GM21360 (cell line): Measurements from ENCODE around the gene MMP13.
"Not testable (repeated sequence)": the region's sequence is repeated elsewhere in the genome, so short reads cannot be mapped to it uniquely, and the experiment has no call there.

ENCODE experiments used
- ATAC-seq: cut with Tn5 transposase; IDR thresholded peaks from one replicate; pipeline ENCODE4 v1.9.1; 2021; ENCODE audit warnings: mild to moderate bottlenecking, moderate library complexity; ENCODE audit not compliant: unreplicated experiment

The MMP13 gene

DNA sequence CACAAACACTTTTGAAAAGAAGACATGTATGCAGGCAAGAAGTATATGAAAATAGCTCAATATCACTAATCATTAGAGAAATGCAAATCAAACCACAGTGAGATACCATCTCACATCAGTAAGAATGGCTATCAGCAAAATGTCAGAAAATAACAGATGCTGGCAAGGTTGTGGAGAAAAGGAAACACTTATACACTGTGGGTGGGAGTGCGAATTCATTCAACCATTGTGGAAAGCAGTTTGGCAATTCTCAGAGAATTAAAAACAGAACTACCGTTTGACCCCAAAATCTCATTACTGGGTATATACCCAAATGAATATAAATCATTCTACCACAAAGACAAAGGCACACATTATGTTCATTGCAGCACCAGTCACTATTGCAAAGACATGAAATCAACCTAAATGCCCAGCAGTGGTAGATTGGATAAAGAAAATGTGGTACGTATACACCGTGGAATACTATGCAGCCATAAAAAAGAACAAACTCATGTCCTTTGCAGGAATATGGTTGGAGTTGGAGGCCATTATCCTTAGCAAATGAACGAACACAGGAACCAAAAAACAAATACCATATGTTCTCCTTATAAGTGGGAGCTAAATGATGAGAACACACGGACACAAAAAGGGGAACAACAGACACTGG lies 18.5 kb downstream of the MMP13 start:
- ATAC-seq = no peak

DNA sequence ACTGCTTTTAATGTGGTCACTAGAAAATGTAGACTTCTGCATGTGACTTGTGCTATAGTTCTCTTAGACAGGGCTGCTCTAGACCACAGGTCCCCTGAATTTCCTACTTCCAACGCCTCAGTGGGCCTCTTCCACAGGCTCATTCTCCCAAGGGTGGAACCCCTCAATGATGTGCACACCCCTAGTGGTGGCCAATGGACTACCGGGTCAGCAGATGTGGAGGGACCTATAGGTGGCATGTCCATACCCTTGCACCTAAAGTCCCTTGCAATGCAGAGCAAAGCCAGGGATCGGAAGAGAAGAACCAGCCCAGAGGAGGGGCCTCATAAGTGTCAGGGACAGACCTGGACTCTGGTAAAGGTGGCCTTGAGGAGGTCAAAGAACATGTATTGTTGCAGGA lies 20.0 kb downstream of the MMP13 start:
- ATAC-seq = no peak

DNA sequence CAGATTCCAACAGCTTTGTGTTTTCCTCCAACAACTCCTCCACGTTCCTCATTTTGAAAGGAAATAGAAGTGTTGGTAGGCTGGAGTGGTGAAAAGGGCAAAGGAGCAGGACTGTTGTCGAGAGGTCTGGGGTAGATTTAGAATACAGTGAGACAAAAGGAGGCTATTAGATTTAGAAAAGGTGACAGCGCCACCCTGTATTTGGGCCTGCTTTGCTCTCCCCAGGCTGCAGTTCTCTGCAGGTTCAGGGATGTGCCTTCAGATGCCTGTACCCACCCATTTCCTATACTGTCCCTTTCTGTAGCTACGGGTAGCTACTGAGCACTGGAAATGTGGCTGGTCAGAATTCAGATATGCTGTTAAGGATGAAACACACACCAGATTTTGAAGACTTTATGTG lies 20.8 kb downstream of the MMP13 start:
- no peak for ATAC-seq

DNA sequence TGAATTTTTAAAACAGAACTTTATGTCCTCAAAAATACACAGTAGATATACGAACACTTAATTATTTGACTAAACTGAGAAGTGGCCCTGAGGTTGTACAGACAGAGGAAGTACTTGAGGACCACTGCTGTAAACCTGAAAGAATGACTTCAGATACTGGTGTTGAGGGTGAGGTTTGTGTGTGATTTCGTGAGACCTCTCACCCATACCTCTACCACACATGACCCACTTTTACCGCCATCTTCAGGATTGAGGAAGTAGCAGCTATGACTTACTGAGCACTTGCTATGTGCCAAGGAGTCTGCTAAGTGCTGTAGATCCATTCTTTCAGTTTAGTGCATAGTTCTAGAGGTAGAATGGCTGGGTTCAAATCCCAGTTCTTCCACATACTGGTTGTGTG lies 21.9 kb downstream of the MMP13 start:
- ATAC-seq = peak; percentile 56

DNA sequence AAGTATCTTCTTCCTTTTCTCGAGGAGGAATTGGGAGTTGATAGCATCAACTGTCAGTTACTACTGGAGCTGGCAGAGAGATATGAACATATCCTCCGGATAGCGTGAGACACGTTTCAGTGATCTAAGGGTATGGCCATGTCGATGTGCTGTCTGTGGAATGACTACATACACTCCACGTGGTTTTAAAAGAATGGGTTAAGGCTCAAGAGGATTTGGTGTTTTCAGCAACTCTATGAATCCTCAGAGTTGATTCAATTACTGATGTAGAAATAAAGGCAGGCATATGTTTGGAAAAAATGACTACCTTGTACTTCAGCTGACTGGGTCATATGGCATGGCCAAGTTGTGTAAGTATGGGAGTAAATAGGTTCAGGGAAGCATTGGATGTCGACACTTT lies 22.9 kb downstream of the MMP13 start:
- no peak for ATAC-seq

DNA sequence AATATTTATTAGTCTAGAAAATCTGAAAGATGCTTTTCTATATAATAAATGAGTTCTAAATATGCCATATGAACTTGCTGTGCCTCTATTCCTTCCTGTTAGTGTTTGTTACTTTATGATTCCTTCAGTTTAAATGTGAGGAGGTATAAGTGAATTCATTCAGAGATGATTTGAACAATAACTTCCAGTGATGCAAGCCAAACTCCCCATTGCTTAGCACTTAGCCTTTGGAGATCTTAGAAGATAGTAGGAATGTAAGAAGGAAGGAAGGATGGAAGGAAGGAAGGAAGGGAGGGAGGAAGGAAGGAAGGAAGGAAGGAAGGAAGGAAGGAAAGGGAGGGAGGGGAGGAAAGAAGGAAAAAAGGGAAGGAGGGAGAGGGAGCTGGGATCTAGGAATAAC lies 25.1 kb downstream of the MMP13 start:
- ATAC-seq = no peak

DNA sequence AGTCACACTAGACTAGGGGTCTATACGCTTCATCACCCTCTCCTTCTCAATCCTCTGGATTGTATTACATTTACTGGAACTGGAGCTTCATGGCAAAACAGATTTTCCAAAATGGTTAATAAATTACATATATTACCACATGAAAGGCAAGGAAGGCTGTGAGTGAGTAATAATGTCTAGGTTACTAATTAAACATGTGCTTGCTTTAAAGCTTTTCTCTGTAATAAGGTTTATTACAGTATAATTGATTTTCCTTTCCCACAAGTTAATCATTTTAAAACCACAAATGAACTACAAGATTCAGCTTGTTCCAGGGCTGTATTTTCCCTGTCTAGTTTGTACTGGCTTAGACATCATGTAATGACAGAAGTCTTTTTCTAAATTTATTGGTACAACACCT lies 25.6 kb downstream of the MMP13 start:
- no peak for ATAC-seq

DNA sequence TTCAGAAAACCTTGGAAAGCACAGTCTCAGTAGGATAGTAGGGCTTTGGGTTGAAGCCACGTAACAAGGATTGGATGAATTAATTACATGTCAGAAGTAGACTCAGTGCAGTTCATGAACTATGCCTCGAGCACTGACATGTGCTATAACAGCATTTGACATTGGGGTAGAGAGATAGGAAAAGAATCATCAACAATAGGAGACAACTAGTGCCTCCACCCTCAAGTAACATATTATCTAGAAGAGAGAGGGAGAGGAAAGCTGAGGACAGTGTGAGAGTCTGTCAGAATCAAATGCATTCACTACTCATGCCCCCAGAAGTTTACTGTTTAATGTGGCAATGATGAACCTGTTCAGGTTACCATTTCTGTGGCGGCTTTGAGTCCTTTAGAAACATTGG lies 26.4 kb downstream of the MMP13 start:
- ATAC-seq = no peak

DNA sequence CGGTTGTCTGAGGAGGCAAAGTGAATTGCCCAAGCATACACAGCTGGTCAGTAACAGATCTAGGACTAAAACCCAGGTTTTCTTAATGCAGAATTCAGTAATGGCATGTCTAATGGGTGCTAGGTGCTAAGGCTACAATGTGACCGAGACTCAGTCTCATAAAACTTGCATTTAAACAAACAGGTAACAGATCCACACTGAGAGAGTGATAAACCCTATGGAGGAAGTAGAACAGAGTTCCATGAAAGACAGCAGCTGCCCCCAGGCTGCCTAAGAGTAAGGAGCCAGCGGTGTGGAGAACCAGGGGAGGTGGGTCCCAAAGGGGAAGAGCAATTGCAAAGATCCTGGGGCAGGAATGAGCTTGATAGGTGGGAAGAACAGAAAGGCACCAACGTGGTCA lies 27.3 kb downstream of the MMP13 start:
- ATAC-seq = no peak

DNA sequence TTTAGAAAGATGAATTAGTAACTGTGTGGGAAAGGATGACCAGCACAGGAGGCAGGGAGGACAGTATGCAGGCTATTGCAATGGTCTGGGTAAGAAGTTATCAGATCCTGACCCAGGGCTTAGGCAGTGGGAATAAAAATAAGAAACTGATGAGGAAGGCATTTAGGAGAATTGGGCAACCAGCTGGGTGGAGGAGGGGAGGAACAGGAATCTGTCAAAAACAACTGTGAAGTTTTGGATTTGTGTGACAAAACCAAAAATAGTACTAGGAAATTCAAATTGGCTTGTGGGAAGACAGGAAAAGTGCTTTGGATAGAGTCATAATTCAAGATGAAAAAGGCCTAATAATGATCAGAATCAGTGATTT lies 27.9 kb downstream of the MMP13 start:
- no peak for ATAC-seq

DNA sequence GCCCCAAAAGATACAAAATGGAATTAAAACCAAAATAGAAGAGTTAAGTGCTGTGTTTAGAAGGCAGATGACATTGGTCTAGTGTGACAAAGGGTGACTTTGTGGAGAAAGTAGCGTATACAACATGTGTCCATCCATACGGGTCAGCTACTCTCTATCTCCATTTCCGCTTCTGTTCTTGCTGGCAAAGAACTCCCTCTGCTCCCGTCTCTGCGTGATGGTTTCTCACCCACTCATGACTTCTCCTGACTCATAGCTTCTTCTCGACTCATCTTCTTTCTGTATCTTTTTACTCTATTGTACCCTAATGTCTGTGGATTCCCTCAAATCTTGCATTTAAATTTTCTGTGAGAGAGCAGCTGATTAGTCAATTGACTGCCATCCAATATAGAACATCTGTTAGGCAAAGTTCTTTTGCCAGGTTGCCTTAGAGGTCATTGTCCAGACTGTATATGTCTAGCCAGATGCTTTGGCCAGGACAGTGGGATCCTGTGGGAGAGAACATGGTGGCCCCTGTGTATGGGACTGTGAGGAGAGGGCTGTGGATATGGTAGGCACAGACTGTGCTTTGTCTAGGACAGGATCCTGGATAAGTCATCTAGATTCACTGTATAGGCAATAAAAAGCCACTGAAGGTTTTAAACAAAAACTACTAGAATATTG lies 28.4 kb downstream of the MMP13 start:
- no peak for ATAC-seq

DNA sequence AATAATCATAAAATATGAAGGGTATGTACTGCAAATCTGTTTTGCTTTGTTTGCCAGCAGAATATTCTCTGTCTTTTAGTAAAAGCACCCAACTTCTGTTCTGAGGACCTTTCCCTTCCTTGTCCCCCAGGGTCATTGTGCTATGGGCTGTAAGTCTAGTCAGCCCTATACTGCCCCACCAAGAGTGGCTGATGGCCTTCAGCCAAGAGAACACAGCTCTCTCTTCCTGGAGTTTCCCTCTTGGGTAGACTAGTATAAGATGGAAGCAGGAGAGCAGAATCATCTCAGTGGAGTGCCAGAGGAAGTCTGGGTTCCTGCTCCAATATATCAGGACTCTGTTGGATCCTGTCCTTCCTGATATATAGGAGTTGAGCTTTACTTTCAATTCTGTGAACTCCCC lies 29.0 kb downstream of the MMP13 start:
- no peak for ATAC-seq

DNA sequence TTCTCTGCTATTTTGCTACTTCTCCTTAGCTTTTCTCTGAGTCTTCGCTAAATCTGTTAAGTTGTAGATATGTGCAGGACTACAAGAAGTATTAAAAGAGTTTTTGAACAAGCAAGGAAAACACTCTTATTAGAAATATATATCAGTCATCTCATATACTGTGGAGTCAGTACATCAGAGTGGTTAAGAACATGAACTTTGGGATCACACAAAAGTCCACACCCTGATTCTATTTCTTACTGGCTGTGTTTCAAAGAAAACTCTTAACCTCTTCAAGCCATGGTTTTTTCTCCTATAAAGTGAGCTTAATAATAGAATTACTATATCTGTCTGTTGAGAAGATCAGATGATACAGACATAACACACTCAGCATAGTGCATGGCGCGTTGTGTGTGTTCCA lies 29.5 kb downstream of the MMP13 start:
- no peak for ATAC-seq

DNA sequence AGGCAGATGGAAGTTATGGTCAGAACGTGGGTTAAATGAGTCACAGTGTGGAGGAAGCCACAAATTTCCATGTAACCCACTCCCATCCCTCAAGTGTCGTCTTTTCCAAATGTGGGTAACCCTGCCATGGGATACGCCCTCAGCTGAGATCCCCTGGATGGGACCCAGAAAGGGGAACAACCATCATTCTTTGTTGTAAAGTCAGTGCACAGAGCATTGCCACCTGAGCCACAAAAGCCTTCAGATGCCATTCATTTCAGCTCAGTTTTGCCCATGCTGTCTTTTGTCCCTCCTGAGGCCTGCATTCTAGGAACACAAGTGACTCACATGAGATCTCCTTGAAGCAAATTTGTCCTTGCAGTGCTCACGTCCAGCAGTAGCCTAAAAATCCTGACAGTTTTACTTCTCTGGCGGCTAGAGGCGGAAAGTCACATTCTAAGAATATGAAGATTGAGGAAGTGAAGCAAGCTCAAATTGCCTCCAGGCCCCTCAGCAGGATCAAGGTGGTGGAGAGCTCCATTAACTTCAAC lies 30.6 kb downstream of the MMP13 start:
- no peak for ATAC-seq

DNA sequence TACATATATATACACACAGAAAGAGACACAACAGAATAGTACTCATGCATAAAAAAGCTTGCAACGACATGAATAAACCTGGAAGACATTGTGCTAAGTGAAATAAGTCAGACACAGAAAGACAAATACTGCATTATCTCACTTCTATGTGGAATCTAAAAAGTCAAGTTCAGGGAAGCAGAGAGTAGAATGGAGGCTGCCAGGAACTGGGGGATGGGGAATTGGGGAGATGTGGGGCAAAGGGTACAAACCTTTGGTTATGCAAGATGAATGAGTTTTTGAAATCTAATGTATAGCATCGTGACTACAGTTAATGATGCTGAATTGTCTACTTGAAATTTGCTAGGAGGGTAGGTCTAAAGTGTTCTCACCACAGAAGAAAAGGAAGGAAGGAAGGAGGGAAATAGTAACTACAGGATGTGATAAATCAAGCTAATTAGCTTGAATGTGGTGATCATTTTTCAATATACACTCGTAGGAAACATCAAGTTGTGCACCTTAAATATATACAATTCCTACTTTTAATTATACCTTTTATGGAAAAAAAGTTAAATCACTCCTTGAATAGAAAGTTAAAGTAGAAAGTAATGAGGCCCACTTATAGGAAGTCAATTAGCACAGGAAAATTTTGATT lies 33.8 kb downstream of the MMP13 start:
- no peak for ATAC-seq

DNA sequence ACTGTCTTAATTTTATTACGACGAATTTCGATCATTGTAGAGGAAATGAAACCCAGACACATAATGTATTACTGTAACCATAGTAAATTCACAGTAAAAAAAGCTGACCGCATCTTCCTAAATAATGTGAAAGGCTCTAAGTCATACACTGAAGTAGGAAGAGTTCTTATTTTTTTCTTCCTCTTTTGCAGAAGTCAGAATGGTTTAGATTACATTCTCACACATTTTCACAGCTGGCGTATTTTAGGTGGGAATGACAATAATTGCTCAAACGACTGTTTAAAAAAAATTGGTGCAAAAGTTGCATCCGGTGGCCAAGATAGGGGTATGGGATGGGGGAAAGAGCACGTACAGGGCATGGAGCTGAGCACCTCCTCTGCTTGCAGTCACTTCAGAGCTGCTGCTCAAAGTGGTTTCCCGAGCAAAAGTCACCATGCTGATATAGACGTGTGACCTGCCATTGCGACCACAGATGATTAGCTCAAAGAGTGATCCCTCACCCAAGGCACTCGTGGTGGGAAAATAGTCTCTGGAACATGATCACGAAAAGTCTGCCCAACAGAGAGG lies 35.3 kb downstream of the MMP13 start:
- peak; percentile 87 for ATAC-seq

DNA sequence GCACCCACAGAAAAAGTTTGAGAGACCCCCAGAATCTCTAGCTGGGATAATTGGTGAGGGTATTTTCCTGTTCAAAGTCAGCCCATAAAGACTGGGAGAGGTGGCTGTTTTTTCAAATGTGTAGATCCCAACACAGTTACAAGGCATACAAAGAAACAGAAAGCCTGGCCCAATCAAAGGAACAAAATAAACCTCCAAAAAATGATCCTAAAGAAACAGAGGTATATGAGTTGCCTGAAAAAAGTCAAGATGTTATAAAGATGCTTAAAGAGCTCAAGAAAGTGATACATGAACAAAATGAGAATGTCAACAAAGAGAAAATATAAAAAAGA lies 40.5 kb downstream of the MMP13 start:
- no peak for ATAC-seq

DNA sequence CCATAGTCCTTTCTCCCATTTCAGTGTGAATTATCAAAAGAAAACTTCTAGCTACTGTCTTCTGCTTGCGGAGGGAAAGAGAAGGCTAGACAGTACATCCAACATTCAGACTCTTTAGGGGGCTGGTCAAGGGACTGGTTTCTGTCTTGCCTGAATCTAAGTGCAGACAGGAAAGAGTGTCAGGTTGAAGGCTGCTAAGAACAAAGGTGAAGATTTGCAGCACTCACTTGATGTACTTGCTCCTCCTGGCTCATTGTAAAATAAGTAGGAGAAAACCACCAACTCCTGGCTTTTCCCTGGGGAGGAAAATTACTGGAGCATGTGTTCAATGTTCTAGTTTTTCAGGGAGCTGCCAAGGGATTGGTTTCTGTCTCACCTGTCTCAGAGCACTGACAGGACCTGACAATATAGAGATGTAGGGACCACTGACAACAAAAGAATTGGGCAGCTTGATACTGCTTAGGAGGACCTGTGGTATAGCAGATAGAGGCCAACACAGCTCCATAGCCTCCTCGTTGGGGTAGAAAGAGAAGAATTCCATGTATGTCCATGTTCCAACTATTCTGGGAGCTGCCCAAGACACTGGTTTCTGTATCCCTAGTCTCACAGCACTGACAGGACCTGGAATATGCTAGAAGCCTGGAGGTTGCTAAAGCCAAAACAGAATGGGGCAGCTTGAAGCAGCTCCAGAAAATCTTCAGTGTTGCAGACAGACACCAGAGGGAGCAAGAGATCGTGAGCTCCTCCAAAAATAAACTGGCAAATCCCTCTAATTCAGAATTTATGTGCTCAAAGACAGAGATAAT lies 41.1 kb downstream of the MMP13 start:
- ATAC-seq = no peak

DNA sequence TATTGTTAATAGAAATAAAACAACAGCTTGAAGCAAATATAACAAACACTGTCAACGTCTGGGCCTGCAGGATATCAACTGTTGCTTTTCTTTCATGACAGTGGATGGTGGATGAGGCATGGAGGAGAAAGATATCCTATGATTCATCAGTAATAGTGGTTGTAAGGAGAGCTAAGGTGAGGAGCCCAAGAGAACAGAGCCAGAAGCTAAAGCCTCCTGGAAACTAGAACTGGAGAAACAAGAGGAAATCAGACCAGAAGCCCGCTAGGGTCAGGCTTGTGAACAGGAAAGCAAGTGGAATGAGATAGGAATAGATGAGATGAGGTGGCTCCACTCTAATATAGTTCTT lies 43.1 kb downstream of the MMP13 start:
- no peak for ATAC-seq

DNA sequence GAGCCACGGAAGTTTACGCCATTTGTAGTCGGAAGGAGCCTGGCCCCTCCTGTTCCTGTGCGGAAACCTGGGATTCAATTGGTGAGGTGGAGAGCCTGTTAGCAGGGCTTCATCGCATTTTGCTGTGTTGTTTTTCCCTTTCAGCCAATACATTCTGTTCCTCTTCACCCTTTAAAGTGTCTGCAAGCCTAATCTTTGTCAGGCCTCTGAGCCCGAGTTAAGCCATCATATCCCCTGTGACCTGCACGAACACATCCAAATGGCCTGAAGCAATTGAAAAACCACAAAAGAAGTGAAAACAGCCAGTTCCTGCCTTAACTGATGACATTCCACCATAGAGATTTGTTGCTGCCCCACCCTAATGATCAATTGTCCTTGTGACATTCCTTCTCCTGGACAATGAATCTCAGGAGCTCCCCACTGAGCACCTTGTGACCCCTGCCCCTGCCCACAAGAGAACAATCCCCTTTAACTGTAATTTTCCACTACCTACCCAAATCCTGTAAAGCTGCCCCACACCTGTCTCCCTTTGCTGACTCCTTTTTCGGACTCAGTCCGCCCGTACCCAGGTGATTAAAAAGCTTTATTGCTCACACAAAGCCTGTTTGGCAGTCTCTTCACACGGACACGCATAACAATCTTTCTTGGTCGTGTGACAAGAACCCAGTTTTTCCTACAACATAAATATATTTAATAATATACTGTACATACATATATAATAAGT lies 43.6 kb downstream of the MMP13 start:
- no peak for ATAC-seq

DNA sequence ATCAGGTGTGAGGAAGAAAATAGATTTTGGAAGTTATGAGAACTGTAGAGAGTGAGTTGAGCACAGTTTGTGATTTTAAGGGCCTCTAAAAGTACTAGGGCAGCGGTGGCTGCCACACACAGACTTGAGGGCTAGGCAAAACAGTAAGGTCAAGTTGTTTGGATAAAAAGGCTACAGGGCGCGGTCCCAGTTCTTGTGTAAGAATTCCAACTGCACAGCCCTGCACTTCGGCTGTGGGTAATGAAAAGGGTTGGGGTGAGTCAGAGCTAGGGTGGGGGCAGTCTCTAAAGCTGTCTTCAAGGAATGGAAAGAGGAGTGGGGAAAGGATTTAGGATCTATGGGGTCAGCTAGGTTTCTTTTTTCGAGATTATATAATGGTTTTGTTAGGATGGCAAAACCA lies 49.7 kb downstream of the MMP13 start:
- ATAC-seq = not testable (repeated sequence)
